GM18526 (cell line): ENCODE results near the gene CAPN7.

Source experiments
- POLR2A ChIP-seq: IDR thresholded peaks from 3 replicates; pipeline ENCODE4 v1.6.1; 2011; ENCODE audit not compliant: insufficient read length; ENCODE audit errors: extremely low read depth

Gene CAPN7

DNA sequence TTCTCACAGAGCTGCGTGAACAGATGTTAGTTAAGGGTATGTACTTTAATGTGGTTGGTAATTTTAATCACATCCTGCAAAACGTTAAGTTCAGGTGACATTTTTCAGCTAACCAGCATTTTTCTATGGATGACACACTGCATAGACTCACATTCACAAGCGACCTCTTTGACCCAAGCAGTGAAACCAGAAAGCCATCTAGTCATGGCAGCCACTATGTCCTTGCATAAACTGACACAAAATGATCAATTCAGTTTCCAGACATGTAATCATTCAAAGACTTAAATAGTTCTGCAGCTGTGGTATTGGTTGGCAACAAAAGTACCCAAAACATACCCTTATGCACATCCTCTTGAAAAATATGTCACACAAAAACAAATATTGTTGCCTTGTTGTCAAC, 7.4 kb upstream of the CAPN7 start:
- no peak for TF ChIP-seq POLR2A

DNA sequence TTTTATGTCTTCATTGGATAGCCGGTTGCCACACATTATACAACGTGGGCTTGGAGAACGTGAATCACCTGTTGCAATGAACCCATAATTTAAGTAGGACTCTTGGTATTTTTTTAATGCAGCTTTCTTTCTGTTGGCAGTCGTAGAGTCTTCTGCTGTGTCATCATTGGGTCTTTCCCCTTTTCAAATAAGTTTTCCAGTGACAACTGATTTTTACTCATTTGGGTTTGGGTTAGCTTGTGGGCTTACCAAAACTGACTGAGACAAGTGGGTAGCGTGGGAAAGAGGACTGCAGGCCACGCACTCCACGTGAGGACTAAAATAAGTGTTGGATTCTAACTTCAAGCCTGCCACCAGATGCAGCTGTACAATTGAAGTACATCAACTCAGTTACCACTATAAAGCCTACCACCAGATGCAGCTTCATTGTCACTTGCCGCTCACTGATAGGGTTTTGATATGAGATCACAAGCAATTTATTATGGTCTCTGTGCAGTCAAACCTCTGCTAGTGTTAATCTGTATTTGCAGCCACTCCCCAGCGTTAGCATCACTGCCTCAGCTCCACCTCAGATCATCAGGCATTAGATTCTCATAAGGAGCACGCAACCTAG, 6.4 kb upstream of the CAPN7 start:
- no peak for TF ChIP-seq POLR2A

DNA sequence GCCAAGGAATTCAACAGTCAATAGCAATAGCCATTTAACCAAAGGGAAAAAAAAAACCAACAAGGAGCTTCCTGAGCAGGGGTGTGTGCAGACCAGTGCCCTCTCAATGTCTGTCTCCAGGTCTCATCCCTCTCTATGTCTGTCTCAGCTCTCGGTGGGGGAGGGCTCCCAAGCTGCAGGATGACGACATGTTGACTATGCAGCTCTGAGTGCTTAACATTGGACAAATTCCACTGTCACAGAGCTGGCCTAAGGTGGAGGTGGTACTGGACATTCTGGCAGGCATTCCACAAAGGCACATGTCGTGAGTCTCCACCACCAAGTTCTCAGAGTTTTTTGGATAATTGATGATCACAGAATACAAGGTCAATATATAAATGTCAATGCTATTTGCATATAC, 2.0 kb upstream of the CAPN7 start:
- no peak for TF ChIP-seq POLR2A

DNA sequence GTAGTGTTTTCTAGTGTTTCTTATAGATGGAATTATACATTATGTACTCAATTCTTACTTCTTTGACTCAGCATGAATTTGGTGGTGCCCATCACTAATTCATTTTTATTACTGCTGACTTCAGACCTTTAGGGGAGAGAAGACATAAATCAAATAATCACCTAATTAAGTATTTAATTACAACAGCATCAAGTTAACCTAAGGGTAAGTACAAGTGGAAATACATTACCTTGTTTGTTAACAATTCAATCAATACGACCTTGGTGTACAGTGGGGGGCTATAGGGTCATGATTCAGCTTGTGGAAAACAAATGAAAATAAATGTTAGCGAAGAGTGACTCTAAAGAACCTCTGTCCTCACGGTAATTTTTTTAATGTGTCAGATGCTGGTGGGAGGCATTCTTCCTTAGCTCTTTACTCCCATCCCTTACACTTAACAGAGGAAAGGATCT, 538 bp upstream of the CAPN7 start:
- no peak for TF ChIP-seq POLR2A

- TF ChIP-seq POLR2A: no peak
Measured at GRCh38 chr3:15206662-15207576, 873 bp downstream of the CAPN7 start.

DNA sequence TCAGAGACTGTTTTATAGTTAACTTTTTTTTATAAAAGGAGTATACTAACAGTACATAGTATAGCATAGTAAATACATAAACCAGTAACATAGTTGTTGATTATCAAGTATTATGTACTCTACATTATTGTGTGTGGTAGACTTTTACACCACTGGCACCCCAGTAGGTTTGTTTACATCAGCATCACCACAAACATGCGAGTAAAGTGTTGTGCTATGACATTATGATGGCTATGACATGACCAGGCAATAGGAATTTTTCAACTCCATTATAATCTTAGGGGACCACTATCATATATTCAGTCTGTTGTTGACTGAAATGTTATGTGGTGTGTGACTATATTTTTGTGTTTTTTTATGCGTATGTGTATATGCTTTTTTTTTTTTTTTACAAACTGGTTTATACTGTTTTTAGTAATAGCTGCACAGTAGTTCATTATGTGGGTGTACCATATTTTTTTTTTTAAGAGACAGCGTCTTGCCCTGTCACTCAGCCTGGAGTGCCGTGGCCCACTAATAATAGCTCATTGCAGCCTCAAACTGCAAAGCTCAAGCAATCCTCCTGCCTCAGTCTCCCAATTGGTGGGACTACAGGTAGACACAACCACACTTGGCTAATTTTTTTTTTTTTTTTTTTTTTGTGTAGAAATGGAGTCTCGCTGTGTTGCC, 1.9 kb downstream of the CAPN7 start:
- TF ChIP-seq POLR2A: no peak

GRCh38 chr3:15211937-15212336, 5.9 kb downstream of the CAPN7 start:
- TF ChIP-seq POLR2A: no peak

- no peak for TF ChIP-seq POLR2A
Measured at GRCh38 chr3:15214758-15215157, 8.7 kb downstream of the CAPN7 start.

DNA sequence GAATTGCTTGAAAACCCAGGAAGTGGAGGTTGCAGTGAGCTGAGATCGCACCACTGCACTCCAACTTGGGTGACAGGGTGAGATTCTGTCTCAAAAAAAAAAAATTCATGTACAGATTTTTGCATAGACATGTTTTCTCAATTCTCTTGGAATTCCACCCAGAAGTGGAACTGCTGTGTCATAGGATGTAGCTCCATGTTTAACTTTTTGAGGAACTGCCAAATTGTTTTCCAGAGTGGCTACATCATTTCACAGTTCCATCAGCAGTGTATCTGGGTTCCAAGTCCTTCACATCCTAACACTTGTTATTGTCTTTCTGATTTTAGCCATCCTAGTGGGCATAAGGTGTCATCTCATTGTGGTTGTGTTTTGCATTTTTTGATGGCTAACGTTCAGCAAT, 9.9 kb downstream of the CAPN7 start:
- no peak for TF ChIP-seq POLR2A

DNA sequence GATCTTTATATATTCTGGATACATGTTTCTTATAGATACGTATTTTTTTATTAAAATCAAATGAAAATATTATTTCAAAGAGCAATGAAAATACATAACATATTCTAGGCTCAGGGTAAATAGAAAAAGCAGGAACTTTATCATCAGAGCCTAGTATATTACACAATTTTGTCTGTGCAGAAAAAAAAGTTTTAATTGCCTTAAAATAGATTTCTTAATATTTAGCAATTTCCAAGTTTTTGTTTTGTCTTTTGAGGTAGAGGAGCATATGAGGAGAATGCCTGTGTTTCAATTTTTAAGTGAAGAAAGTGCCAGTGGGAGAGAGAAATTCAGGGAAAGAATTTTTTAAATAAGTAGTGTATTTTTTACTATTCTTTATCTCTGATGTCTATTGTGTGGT, 10.5 kb downstream of the CAPN7 start:
- no peak for TF ChIP-seq POLR2A

DNA sequence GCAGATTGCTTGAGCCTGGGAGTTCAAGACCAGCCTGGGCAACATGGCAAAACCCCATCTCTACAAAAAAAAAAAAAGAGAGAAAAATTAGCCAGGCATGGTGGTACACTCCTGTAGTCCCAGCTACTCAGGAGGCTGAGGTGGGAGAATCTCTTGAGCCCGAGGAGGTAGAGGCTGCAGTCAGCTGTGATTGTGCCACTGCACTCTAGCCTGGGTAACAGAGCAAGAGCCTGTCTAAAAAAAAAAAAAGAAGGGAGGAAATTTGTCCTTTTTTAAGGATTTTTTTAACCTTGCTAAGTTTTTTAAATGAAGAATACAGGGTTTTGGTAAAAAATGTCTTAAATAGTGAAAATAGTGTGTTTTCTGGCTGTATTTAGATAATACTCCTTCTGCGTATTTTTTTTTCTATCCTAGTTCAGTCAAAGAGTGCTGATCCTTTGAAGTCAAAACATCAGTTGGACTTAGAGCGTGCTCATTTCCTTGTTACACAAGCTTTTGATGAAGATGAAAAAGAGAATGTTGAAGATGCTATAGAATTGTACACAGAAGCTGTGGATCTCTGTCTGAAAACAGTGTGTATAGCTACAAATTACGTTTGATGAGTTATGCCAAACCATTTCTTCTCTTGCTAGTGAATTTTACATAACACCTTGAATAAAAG, 11.1 kb downstream of the CAPN7 start:
- TF ChIP-seq POLR2A: no peak

DNA sequence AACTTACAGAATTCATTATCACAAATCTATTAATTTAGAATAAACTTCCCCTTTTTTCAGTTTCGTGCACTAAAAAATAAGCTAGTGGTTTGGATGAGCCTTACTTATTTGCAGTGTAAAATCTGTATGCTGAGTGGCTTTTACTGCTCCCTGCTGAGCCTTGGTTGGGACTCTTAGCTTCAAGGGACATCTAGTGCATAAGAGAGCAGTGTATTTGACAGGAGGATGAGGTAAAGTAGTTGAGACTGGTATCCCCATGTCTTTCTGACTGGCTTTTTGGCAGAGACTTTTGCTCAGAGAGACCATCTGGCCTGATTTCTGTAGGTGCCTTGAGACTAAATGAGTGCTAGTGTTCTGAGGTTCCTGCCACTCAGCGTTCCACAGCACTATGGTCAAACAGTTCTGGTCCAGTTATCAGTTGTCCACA, 11.8 kb downstream of the CAPN7 start:
- no peak for TF ChIP-seq POLR2A

- no peak for TF ChIP-seq POLR2A
Measured at GRCh38 chr3:15218689-15219088, 12.6 kb downstream of the CAPN7 start.

DNA sequence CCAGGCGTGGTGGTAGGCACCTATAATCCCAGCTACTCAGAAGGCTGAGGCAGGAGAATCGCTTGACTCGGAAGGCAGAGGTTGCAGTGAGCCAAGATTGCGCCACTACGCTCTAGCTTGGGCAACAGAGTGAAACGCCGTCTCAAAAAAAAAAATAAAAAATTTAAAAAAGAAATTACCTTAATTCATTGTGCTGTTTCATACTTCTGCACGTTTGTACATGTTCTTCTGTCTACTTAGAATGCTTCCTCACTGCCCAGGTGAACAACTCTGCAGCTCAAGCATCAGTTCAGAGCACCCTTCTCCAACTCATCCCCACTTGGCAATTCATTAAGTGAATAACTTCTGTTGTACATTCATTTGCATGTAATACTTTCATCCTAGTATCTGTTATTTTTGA, 14.0 kb downstream of the CAPN7 start:
- TF ChIP-seq POLR2A: no peak

DNA sequence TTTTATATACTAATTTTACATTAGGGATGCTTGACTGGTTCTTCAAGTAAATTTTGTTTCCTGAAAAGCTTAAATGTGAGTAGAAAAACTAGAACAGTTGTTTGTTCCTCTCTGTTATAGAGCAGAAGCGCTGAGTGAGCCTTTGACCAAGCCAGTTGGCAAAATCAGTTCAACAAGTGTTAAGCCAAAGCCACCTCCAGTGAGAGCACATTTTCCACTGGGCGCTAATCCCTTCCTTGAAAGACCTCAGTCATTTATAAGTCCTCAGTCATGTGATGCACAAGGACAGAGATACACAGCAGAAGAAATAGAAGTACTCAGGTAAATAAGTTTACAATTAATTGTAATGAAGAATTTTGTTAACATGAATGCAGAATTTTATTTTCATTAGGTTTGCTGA, 14.6 kb downstream of the CAPN7 start:
- TF ChIP-seq POLR2A: no peak
